HG02884 (cell line): Measurements from ENCODE around the gene TGFB1I1.
"Not testable (repeated sequence)": the region's sequence is repeated elsewhere in the genome, so short reads cannot be mapped to it uniquely, and the experiment has no call there.

Experiments
- ATAC-seq: cut with Tn5 transposase; IDR thresholded peaks from one replicate; pipeline ENCODE4 v1.9.1; 2021; ENCODE audit warnings: mild to moderate bottlenecking, moderate library complexity; ENCODE audit not compliant: unreplicated experiment

Gene TGFB1I1

DNA sequence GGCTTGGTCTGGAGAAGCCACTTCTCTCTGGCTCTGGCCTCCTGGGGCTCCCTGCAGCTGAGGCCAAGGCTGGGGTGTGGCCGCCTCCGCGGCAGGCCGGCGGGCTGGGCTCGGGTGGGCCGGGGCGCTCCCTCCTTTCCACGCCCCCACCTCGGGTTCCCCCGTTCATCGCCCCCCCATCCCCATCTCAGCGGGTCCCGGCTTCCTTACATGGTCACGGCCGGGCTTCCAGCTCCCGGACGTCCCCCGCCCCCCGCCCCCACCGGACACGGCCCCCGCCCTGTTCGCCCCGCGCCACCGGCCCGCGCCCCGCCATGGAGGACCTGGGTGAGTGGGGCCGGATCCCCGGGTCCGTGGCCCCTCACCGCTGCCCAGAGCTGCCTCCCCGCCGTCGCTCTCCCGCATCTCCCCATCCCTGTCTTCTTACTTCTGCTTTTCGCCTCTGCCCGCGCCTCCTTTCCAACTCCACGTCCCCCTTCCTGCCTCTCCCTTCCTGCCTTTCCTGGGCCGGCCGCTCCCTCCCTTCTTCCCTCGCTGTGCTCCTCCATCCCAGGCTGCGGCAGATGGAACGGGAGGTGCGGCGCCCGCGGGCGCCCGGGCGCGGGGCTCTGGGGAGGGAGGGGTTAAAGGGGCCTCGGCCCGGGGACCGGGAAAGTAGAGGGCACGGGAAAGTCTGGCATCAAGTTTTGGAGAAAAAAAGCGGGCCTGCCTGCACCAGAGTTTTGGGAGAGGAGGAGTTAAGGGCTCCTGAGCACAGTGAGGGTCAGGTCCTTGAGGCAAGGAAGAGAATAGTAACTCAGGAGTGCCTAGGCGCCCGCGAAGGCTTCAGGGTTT is at the start of gene TGFB1I1:
TSS of gene TGFB1I1 (plus strand) at position 278 of the 834 bp plus-strand sequence. CDS start at position 315, 37 bp downstream.
- no peak for ATAC-seq

- no peak for ATAC-seq
Measured at GRCh38 chr16:31423241-31423640, 48.7 kb upstream of the TGFB1I1 start.

DNA sequence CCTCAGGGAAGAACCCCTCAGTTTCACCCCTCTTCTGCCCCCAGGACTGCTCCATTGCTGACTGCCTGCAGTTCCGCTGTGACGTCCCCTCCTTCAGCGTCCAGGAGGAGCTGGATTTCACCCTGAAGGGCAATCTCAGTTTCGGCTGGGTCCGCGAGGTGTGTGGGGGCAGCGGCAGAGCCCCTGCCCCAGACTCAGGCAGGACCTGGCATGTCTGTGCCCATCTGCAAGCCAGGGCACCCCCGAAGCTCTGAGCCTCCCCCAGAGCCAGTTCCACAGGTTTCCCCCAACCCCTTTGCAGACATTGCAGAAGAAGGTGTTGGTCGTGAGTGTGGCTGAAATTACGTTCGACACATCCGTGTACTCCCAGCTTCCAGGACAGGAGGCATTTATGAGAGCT is 48.2 kb upstream of the TGFB1I1 start:
- ATAC-seq, result no peak

DNA sequence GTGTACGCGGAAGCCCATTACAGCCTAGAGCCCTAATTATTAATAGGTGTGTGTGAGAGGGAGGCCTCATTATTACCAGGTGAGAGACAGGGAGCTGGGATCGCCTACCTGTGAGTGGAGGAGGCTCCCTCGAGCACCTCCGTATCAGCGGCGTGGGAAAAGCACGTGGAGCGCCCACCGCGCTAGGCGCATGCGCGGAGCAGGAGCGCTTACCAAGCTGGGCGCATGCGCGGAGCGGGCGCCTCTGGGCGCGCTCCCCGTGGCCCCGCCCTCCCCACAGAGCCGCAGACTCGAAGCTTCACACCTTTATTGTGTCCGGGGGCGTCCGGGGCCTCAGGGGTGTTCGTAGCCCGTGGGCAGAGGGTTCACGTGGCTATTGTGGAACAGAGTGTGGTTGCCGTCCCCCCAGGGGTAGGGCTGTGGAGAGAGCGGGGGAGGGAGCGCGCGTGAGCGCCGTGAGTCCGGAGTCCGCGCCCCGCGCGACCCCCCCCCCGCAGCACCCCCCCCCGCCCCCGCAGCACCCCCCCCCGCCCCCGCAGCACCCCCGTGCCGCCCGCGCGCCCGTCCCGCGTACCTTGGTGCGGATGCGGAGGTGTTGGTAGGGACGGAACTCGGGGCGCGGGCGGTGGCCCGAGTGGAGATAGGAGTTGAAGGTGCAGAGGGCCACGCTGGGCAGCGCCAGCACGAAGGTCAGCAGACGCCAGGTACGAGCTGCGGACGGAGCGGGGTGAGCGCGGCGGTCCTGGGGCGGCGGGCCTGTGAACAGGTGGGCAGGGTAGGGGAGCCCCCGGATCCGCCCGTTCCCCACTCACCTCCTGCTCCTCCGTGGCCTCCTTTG is 44.3 kb upstream of the TGFB1I1 start:
- ATAC-seq, result no peak

GRCh38 chr16:31428279-31428597 is 43.7 kb upstream of the TGFB1I1 start, which contains the start of gene COX6A2:
Gene COX6A2 (minus strand): TSS chr16:31428360. CDS start chr16:31428325, 35 bp downstream.
- ATAC-seq, result no peak

GRCh38 chr16:31428638-31429247 is 43.2 kb upstream of the TGFB1I1 start:
- no peak for ATAC-seq

DNA sequence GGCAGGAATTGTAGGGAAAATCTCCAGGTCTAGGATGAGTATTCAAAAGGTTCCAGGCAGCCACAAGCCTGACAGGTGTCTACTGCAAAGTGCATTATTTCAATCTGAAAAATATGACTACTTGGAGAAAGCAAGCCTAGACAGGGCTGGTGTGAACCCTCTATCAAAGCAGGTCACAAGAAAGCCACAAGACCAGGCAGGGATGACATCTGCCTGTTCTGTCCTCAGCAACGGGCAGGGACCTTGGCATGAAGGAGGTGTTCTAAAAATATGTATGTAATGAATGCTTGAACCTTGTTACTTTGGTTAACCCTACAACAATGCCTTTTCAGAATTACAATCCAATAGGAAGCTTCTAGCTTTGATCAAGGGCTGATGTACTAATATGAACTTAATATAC is 42.6 kb upstream of the TGFB1I1 start:
- no peak for ATAC-seq

GRCh38 chr16:31429796-31430195 is 42.2 kb upstream of the TGFB1I1 start:
- no peak for ATAC-seq

GRCh38 chr16:31430380-31431052 is 41.4 kb upstream of the TGFB1I1 start:
- ATAC-seq, result no peak

DNA sequence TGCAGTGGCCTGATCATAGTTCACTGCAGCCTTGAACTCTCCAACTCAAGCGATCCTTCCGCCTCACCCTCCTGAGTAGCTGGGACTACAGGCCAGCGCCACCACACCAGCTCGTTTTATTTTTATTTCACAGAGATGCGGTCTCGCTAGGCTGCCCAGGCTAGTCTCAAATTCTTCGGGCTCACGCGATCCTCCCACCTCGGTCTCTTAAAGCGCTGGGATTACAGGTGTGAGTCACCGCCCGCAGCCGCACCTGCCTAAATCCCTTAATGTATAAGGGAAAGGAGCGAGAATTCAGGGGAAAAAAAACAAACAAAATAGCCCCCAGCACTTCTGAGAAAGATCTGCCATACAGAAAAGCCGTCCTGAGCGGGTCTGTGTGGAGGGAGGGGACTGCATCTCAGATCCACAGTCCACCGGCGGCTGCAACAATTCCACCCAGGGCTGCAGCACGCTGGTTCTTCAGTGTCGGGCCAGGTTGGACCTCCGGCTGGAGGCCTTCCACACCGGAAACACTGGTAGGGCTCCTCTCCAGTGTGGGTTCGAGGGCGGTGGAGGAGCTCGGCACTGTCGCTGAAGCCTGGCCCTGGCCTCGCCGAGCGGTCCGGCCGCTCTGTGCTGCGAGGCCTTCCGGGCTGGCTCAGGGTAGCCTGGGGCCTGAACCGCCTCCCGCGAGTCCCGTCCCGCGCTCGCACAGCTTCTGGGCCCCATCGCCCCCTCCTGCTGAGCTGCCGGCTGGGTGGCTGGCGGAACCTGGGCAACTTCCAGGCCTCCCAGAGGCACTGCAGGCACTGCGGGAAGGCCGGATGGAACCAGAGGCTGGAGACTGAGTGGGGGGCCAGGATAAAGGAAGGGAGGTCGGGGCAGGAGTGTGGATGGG is 36.4 kb upstream of the TGFB1I1 start:
- ATAC-seq, result no peak

DNA sequence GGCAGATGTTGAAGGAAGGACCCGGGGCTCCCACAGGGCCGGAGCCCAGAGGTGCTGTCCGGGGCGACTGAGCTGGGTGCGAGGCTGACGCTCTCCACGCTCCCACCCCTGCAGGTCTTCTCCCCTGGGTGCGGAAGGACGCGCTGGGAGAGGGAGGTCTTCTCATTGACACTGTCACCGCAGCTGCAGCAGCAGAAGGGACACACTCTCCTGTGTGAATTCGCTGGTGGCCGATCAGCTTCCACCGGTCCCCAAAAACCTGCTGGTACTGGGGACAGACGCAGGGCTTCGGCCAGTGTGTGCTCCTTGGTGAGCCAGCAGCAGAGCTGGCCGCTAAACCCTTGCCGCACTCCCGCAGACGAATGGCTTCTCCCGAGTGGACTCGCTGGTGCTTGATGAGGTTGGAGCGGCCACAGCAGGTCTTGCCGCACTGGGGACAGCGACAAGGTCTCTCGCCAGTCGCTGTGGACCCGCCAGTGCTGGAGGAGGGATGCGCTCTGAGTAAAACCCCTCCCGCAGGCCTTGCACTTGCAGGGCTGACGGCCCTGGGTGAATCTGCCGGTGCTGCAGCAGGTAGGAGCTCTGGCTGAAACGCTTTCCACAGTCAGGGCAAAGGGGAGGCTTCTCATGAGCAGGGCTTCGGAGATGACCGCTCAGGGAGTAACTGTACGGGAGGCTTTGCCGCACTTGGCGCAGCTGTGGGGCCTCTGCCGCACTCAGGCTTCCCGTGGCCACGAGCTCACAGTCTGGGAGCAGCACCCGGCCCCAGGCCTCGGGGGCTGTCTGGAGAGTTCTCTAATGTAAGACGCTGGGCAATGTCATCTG is 35.5 kb upstream of the TGFB1I1 start:
- ATAC-seq, result no peak

GRCh38 chr16:31438414-31438813 is 33.5 kb upstream of the TGFB1I1 start:
- no peak for ATAC-seq

GRCh38 chr16:31439023-31439422 is 32.9 kb upstream of the TGFB1I1 start:
- ATAC-seq, result not testable (repeated sequence)

DNA sequence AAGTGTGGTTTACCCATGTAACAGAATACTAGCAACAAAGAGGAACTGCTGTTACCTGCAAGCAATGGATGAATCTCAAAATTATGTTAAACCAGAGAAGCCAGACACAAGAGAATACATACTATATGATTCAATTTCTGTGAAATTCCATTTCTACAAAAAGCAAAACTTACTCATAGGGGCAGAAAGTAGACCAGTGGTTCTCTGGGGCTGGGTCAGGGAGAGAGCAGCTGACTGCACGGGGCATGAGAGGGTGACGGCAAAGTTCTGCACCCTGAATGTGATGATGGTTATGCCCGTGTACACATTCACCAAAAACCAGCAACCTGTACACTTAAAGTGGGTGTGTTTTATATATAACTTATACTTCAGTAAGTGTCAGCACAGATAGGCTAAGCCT is 32.4 kb upstream of the TGFB1I1 start:
- no peak for ATAC-seq

- no peak for ATAC-seq
Measured at GRCh38 chr16:31440516-31441184, 31.3 kb upstream of the TGFB1I1 start.

- no peak for ATAC-seq
Measured at GRCh38 chr16:31441956-31442355, 30.0 kb upstream of the TGFB1I1 start.

DNA sequence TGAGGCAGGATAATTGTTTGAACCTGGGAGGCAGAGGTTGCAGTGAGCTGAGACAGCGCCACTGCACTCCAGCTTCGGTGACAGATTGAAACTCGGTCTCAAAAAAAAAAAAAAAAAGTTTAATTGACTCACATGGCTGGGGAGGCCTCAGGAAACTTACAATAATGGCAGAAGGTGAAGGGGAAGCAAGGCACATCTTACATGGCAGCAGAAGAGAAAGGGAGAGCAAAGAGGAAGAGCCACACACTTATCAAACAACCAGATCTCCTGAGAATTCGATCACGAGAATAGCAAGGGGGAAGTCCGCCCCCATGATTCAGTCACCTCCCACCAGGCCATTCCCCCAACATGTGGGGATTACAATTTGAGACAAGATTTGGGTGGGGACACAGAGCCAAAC is 26.0 kb upstream of the TGFB1I1 start:
- not testable (repeated sequence) for ATAC-seq

GRCh38 chr16:31451201-31451600 is 20.8 kb upstream of the TGFB1I1 start:
- ATAC-seq, result no peak
